CD4-positive, alpha-beta T cell (primary cell): ENCODE data around the gene COL25A1. TPM values are rescaled to one million over a fixed set of nuclear protein-coding genes. Genes with fewer than 3 reads are reported as not detected.

Source experiments
- ATAC-seq: fragments of 200-7000 bp; cut with Tn5 transposase; one replicate; pipeline ENCODE4 v1.10.0; 2022; ENCODE audit warnings: mild to moderate bottlenecking; ENCODE audit not compliant: poor library complexity
- CTCF ChIA-PET: fragments of 350-600 bp; sonication (Branson Sonifier 250); formaldehyde crosslinking; loops from one replicate; lab custom pipeline; 2021; ENCODE audit warnings: antibody characterized with exemption, inconsistent platforms; lab: Charles Lee
- POLR2A ChIA-PET: fragments of 350-600 bp; sonication (Branson Sonifier 250); formaldehyde crosslinking; loops from one replicate; lab custom pipeline; 2021; ENCODE audit warnings: antibody characterized with exemption, inconsistent platforms; lab: Charles Lee
- DNase-seq, 14 experiments: peaks; one replicate each; pipeline ENCODE4 v3.0.0-alpha.2; 2013 to 2020; ENCODE audit warnings: mixed read lengths in 2 of 14
- H3K27ac ChIP-seq, 2 donors: one replicate each; pipeline versions ENCODE4 v1.5.1 to v1.7.0; 2013; ENCODE audit warnings: low read length in 2 of 2, low read depth in 1 of 2, mild to moderate bottlenecking in 1 of 2
- H3K27me3 ChIP-seq, 2 experiments: 1 replicate in 1 of 2; 2 replicates in 1 of 2; pipeline versions ENCODE4 v1.6.1 to v1.7.0; 2013; ENCODE audit warnings: low read length in 2 of 2, control low read depth in 1 of 2, mild to moderate bottlenecking in 1 of 2, moderate library complexity in 1 of 2; ENCODE audit not compliant: insufficient read depth in 2 of 2, control insufficient read depth in 1 of 2
- H3K36me3 ChIP-seq: one replicate; pipeline ENCODE4 v1.6.1; 2013; ENCODE audit warnings: low read length, control low read depth; ENCODE audit not compliant: insufficient read depth
- H3K4me1 ChIP-seq: one replicate; pipeline ENCODE4 v1.6.1; 2013; ENCODE audit warnings: low read length, control low read depth; ENCODE audit not compliant: insufficient read depth
- H3K4me3 ChIP-seq: one replicate; pipeline ENCODE4 v1.5.1; 2013; ENCODE audit warnings: mild to moderate bottlenecking, low read length, moderate library complexity
- H3K9me3 ChIP-seq, 2 experiments: 1 replicate in 1 of 2; 2 replicates in 1 of 2; pipeline versions ENCODE4 v1.6.1 to v1.7.0; 2013; ENCODE audit warnings: low read length in 2 of 2, mild to moderate bottlenecking in 2 of 2, control low read depth in 1 of 2, moderate library complexity in 1 of 2; ENCODE audit not compliant: control insufficient read depth in 1 of 2, insufficient read depth in 1 of 2
- H3K27ac Mint-ChIP-seq: one replicate; pipeline ENCODE4 v1.8.0; 2020; ENCODE audit warnings: mixed read lengths
- H3K27me3 Mint-ChIP-seq: one replicate; pipeline ENCODE4 v1.8.0; 2021; ENCODE audit warnings: mixed read lengths
- H3K36me3 Mint-ChIP-seq: one replicate; pipeline ENCODE4 v1.8.0; 2021; ENCODE audit warnings: low read depth, mixed read lengths
- H3K4me1 Mint-ChIP-seq: one replicate; pipeline ENCODE4 v1.8.0; 2021; ENCODE audit warnings: low read depth, mixed read lengths
- H3K4me3 Mint-ChIP-seq: one replicate; pipeline ENCODE4 v1.8.0; 2020; ENCODE audit warnings: mild to moderate bottlenecking, mixed read lengths
- H3K9me3 Mint-ChIP-seq: one replicate; pipeline ENCODE4 v1.8.0; 2020; ENCODE audit warnings: mixed read lengths
- intact Hi-C, 2 experiments: fragments of 100-400 bp; cut with DNase I in 1 of 2; cut with micrococcal nuclease in 1 of 2; formaldehyde crosslinking; loops; one replicate each; pipeline versions ENCODE4 v1.15.1 to v1.9.0; 2023 to 2025; cut with DNase I, micrococcal nuclease
- total RNA-seq, 174 experiments: library from RNA in 2 of 174; stranded (reverse) in 2 of 174; gene quantifications; one replicate each; pipeline ENCODE4 v1.2.3 and lab custom pipeline; 2021 to 2026
- TF ChIP-seq, protein P1 (sequence below): fragments of 200-600 bp; IDR thresholded peaks from one replicate; pipeline ENCODE4 v1.8.0; 2022; ENCODE audit warnings: antibody characterized with exemption, mild to moderate bottlenecking

The COL25A1 gene
- total RNA-seq, 2 experiments from 2014 or later: 0.42 TPM; not detected in 1

DNA sequence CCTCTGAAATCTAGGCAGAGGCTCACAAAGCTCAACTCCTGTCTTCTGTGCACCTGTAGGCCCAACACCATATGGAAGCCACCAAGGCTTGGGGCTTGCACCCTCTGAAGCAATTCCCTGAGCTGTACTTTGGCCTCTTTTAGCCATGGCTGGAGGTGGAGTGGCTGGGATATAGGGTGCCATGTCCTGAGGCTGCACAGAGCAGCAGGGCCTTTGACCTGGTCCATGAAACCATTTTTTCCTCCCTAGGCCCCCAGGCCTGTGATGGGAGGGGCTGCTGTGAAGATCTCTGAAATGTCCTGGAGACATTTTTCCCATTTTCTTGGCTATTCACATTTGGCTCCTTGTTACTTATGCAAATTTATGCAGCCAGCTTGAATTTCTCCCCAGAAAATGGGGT lies 20.9 kb upstream of the COL25A1 start:
- TF ChIP-seq, protein P1, sequence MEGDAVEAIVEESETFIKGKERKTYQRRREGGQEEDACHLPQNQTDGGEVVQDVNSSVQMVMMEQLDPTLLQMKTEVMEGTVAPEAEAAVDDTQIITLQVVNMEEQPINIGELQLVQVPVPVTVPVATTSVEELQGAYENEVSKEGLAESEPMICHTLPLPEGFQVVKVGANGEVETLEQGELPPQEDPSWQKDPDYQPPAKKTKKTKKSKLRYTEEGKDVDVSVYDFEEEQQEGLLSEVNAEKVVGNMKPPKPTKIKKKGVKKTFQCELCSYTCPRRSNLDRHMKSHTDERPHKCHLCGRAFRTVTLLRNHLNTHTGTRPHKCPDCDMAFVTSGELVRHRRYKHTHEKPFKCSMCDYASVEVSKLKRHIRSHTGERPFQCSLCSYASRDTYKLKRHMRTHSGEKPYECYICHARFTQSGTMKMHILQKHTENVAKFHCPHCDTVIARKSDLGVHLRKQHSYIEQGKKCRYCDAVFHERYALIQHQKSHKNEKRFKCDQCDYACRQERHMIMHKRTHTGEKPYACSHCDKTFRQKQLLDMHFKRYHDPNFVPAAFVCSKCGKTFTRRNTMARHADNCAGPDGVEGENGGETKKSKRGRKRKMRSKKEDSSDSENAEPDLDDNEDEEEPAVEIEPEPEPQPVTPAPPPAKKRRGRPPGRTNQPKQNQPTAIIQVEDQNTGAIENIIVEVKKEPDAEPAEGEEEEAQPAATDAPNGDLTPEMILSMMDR: no peak
- H3K27me3 ChIP-seq: peaks cover 0 to 4% of the 10 kb centered on the region in 2 experiments
- peaks cover 17% of the 10 kb centered on the region for H3K9me3 Mint-ChIP-seq
- ChIA-PET CTCF (no interaction called here), POLR2A (no interaction called here)
- H3K4me3 ChIP-seq: no peak overlapping the region
- H3K4me1 Mint-ChIP-seq: no peaks in the 10 kb centered on the region
- no peak overlapping the region for H3K27ac ChIP-seq
- no peaks in the 10 kb centered on the region for H3K4me1 ChIP-seq
- no peak overlapping the region for H3K4me3 Mint-ChIP-seq
- peaks cover 10% of the 10 kb centered on the region for H3K27me3 Mint-ChIP-seq
- ATAC-seq: no peak
- H3K9me3 ChIP-seq: peaks cover 12 to 14% of the 10 kb centered on the region in 2 experiments
- H3K36me3 ChIP-seq: no peaks in the 10 kb centered on the region
- no peak for DNase-seq
- H3K36me3 Mint-ChIP-seq: peaks cover 5% of the 10 kb centered on the region
- intact Hi-C loops: no loop called here
- H3K27ac Mint-ChIP-seq: no peak overlapping the region

DNA sequence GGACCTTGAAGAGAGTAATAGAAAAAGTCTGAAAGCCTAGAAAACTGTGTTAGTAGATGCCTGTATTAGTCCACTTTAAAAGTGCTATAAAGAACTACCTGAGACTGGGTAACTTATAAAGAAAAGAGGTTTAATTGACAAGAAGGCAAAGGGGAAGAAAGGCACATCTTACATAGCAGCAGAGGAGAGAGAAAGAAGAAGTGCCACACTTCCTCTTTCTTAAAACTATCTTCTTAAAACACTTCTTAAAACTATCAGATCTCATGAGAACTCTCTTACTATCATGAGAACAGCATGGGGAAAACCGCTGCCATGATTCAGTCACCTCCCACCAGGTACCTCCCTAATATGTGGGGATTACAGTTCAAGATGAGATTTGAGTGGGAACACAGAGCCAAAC lies 18.8 kb upstream of the COL25A1 start:
- H3K36me3 Mint-ChIP-seq: peaks cover 5% of the 10 kb centered on the region
- no peak for ATAC-seq
- H3K9me3 ChIP-seq: peaks cover 12 to 22% of the 10 kb centered on the region in 2 experiments
- POLR2A ChIA-PET: no interaction called here
- no peaks in the 10 kb centered on the region for H3K4me1 Mint-ChIP-seq
- no peak for DNase-seq
- H3K27ac ChIP-seq: no peak overlapping the region
- TF ChIP-seq, protein P1: no peak
- H3K9me3 Mint-ChIP-seq: peaks cover 17% of the 10 kb centered on the region
- no peak overlapping the region for H3K4me3 ChIP-seq
- no peak overlapping the region for H3K27ac Mint-ChIP-seq
- no peaks in the 10 kb centered on the region for H3K4me1 ChIP-seq
- peaks cover 0 to 4% of the 10 kb centered on the region in 2 experiments for H3K27me3 ChIP-seq
- intact Hi-C loops: no loop called here
- peaks cover 13% of the 10 kb centered on the region for H3K27me3 Mint-ChIP-seq
- CTCF ChIA-PET: no interaction called here
- no peaks in the 10 kb centered on the region for H3K36me3 ChIP-seq
- no peak overlapping the region for H3K4me3 Mint-ChIP-seq

DNA sequence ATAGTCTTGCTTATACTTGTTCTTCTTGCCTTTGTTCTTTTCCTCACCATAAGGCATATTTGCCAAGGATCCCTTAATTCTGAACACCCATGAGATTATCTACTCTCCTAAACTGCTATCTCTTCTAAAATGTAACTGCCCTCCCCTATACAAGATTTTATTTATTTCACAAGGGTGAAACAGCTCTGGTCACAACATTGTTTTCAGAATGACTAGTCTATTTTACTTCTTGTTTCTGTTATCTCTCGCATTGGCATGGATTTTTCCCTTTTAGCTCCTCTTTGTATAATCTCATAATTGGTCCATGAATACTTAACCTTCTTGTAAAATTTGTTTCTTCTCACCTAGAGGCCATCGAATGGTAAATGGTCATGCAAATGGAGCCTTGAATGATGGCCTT lies 17.2 kb upstream of the COL25A1 start:
- Histone ChIP-seq H3K4me1 (no peaks in the 10 kb centered on the region), H3K9me3 (peaks cover 12 to 22% of the 10 kb centered on the region in 2 experiments), H3K4me3 (no peak overlapping the region), H3K27ac (no peak overlapping the region), H3K27me3 (peaks cover 0 to 10% of the 10 kb centered on the region in 2 experiments), H3K36me3 (no peaks in the 10 kb centered on the region)
- peaks cover 20% of the 10 kb centered on the region for H3K27me3 Mint-ChIP-seq
- H3K27ac Mint-ChIP-seq: no peak overlapping the region
- no peaks in the 10 kb centered on the region for H3K4me1 Mint-ChIP-seq
- no peak for ATAC-seq
- TF ChIP-seq, protein P1: no peak
- no peak for DNase-seq
- H3K36me3 Mint-ChIP-seq: peaks cover 5% of the 10 kb centered on the region
- H3K4me3 Mint-ChIP-seq: no peak overlapping the region
- peaks cover 17% of the 10 kb centered on the region for H3K9me3 Mint-ChIP-seq
- intact Hi-C loops: no loop called here
- CTCF ChIA-PET: no interaction called here
- POLR2A ChIA-PET: no interaction called here
